ENCODE data around the gene KCNN4.
"Not testable (repeated sequence)": the region's sequence is repeated elsewhere in the genome, so short reads cannot be mapped to it uniquely, and the experiment has no call there.

The KCNN4 gene

DNA sequence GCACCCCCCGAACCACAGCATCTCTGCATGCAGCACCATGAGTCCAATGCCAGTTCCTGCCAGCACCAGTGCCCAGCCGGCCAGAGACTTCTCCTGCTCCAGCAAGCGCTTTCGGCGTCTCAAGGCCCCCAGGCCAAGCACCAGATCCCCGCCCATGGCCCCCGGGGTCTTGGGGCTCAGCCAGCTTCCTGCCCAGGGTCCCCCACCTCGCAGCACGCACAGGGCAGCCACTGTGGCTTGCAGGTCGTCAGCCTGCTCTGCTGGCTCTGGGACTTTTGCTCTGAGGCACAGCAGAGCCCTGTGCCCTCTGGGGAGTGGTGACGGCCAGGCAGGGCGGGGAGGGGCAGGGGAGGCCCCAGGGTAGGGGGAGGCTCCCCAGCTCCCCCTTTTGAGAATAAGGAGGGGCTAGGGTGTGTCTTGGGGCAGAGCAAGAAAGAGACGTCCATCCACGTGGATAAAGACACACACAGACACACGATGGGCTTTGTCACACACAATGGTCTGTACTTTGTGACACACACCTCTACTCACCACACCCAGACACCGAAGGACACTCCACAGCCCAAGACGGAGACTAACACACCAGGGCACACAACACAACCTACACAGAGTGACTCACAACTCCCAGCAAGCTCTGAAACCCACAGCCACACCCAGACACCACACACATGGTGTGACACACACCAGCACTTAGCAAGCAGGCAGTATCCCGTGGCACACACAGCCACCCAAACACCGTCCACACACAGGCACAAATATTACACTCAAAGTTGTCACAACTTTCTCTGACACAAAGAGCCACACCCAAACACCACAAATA lies at the start of gene KCNN4:
KCNN4 (minus strand) TSS at position 268 of the 820 bp plus-strand sequence; CDS start at position 156, 112 bp downstream.
- TF ChIP-seq, protein P1, sequence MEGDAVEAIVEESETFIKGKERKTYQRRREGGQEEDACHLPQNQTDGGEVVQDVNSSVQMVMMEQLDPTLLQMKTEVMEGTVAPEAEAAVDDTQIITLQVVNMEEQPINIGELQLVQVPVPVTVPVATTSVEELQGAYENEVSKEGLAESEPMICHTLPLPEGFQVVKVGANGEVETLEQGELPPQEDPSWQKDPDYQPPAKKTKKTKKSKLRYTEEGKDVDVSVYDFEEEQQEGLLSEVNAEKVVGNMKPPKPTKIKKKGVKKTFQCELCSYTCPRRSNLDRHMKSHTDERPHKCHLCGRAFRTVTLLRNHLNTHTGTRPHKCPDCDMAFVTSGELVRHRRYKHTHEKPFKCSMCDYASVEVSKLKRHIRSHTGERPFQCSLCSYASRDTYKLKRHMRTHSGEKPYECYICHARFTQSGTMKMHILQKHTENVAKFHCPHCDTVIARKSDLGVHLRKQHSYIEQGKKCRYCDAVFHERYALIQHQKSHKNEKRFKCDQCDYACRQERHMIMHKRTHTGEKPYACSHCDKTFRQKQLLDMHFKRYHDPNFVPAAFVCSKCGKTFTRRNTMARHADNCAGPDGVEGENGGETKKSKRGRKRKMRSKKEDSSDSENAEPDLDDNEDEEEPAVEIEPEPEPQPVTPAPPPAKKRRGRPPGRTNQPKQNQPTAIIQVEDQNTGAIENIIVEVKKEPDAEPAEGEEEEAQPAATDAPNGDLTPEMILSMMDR (IDR thresholded peaks at IDR 0.05; ENCODE audit: low read depth, low read length), result no peak
- no peak within 1 kb of the TSS for H3K4me3 ChIP-seq (replicated peaks in 1 of 2; ENCODE audit: low read depth in 2 of 2, low read length in 2 of 2)
- peak in 1 of 2 donors; percentile 73 for DNase-seq (ENCODE audit: low read depth in 2 of 2)

DNA sequence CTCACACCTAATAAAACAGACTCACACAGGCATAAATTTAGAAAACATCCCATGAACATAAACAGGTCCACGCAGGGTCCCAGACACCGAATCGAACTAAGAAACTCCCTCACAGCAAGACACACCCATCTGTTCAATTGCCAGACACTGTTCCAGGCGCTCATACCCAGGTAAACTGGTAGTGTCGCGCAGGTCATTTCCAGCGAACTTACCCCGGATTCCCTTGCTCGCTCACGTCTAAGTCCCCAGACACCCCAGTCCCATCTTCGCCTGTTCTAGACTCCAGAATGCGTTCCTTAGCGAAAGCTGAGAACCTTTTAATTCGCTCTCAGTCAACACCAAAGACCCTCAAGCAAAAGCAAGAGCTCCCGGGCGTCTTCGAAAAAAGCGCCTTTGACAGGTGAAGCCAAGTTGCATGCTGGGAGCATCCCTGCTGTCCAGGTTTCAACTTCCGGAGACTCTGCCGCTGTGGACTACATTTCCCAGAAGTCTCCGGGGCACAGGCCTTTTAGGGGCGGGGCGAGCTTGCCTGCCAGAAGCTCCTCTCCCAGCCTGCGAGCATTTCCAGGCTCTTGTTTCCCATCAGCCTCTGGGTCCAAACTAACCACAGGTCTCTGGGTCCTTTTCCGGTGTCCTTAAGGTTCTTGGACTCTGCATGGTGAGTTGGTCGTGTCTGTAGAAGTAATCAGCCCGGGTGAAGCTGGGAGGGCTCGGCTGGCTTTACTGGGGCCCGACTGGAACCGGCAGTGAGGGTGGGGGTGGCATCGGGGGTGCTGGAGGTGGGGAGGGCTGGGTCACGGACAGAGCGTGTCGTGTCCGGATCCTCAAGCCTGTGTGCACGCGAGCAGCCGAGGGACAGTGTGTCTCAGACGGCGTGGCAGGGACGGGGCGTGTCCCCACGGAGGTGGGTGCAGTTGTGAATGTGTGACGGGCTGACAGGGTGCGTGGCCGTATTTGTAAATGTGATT lies 46.3 kb upstream of the KCNN4 start, which contains the start of gene ZNF283:
ZNF283 (plus strand) TSS at position 535 of the 968 bp plus-strand sequence. CDS start 6,184 bp downstream, outside the sequence.
- TF ChIP-seq, protein P1 (IDR thresholded peaks at IDR 0.05; ENCODE audit: low read depth, low read length), result no peak
- DNase-seq (ENCODE audit: low read depth in 2 of 2), result peak; percentile 92
- H3K4me3 ChIP-seq (replicated peaks in 1 of 2; ENCODE audit: low read depth in 2 of 2, low read length in 2 of 2), result peak within 1 kb of the TSS; percentile 69 to 81

DNA sequence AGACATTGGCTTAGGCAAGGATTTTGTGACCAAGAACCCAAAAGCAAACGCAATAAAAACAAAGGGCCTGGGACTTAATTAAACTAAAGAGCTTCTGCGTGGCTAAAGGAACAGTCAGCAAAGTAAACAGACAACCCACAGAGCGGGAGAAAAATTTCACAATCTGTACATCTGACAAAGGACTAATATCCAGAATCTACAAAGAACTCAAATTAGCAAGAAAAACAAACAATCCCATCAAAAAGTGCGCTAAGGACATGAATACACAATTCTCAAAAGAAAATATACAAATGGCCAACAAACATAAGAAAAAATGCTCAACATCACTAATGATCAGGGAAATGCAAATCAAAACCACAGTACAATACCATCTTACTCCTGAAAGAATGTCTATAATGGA lies 43.8 kb upstream of the KCNN4 start:
- H3K4me3 ChIP-seq (replicated peaks in 1 of 2; ENCODE audit: low read depth in 2 of 2, low read length in 2 of 2); DNase-seq (ENCODE audit: low read depth in 2 of 2): not testable (repeated sequence)

DNA sequence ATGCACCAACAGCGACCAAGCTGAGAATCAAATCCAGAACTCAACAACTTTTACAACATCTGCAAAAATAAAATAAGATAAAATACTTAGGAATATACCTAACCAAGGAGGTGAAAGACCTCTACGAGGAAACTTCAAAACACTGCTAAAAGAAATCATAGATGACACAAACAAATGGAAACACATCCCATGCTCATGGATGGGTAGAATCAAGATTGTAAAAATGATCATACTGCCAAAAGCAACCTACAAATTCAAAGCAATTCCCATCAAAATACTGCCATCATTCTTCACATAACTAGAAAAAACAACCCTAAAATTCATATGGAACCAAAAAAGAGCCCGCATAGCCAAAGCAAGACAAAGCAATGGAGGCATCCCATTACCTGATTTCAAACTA lies 43.1 kb upstream of the KCNN4 start:
- not testable (repeated sequence) for H3K4me3 ChIP-seq (replicated peaks in 1 of 2; ENCODE audit: low read depth in 2 of 2, low read length in 2 of 2); DNase-seq (ENCODE audit: low read depth in 2 of 2)

DNA sequence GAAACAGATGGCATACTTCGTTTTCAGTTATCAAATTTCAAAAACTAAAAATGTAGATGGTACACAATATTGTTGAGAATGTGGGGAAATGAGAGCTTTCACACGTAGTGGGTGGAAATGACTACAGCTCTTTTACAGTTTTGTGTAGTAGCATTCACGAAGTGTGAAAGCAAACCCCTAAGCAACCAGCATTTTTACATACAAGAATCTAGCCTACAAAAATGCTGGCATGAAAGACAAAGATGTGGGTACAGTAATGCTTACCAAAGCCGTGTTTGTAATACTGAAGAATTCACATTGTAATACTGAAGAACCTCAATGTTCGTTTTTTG lies 40.1 kb upstream of the KCNN4 start:
- no peak for DNase-seq (ENCODE audit: low read depth in 2 of 2)
- TF ChIP-seq, protein P1 (IDR thresholded peaks at IDR 0.05; ENCODE audit: low read depth, low read length), result no peak
- H3K4me3 ChIP-seq (replicated peaks in 1 of 2; ENCODE audit: low read depth in 2 of 2, low read length in 2 of 2), result peak overlapping the region; percentile 45 to 56

DNA sequence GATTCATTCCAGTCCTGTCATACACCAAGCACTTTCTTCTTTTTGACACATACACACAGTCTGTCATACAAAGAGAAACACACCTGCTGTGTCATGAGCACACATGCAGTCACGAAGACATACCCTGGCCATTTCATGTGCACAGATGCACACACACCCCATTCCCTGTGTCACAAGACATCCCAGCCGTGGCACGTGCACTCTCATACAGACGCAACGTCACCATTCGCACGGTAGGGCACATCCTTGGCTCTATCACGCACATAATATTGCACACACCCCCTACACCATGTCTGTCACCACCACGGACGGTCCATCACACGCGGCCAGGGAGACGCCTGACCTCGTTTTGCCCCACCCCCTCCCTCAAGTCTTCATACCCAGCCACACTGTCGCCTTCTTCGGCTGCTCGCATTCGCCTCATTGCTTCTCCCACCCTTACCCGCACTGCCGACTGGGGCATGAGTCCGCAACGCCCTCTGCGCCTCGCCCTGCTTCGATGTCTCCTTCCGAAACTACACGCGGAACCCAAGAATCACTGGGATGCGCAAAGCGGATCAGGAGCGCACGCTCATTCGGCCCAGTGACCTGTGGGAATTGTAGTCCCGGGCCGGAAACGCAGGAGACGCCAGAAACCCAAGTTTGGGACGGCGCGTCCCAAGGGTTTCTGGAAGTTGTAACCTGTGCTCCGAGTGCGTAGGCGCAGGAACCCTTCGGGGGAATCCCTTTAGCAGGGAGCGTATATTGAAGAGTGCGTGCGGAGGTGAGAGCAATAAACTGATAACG lies 39.5 kb upstream of the KCNN4 start:
- TF ChIP-seq, protein P1 (IDR thresholded peaks at IDR 0.05; ENCODE audit: low read depth, low read length), result no peak
- peak overlapping the region; percentile 45 to 56 for H3K4me3 ChIP-seq (replicated peaks in 1 of 2; ENCODE audit: low read depth in 2 of 2, low read length in 2 of 2)
- peak; percentile 60 to 66 for DNase-seq (ENCODE audit: low read depth in 2 of 2)

DNA sequence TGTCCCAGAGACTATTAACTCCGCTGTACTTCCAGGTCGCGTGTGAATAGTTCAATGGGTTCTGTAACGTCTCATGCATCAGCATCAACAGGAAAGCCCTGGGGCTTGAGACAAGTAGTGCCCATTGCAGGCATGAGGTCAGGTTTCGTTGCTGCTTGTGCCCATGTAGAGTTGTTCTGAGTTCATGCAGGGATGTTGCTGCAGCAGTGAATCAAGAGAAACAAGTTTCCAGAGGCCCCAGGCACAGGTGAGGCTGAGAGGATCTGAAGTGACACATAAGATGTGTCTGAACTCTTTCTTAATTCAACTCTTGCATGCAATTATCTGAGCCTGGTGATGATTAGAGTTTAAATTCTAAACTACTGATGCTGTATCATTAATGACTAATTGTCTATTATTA lies 37.7 kb upstream of the KCNN4 start:
- no peak for DNase-seq (ENCODE audit: low read depth in 2 of 2)
- TF ChIP-seq, protein P1 (IDR thresholded peaks at IDR 0.05; ENCODE audit: low read depth, low read length), result no peak
- no peak overlapping the region for H3K4me3 ChIP-seq (replicated peaks in 1 of 2; ENCODE audit: low read depth in 2 of 2, low read length in 2 of 2)

DNA sequence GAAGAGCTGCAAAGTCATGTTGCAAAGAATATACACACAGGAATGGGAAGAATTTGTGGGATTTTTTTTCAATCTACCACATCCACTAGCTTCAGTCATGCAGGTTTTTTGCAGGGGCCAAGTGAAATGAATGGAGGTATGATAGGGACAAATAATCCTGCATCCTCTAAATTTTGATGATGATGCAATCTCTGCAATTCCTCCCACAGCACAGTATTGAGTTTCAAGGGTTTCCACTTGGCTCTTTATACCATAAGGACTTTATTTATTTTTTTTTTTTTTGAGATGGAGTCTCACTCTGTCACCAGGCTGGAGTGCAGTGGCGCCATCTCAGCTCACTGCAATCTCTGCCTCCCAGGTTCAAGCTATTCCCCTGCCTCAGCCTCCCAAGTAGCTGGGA lies 36.7 kb upstream of the KCNN4 start:
- not testable (repeated sequence) for H3K4me3 ChIP-seq (replicated peaks in 1 of 2; ENCODE audit: low read depth in 2 of 2, low read length in 2 of 2); DNase-seq (ENCODE audit: low read depth in 2 of 2)

All from cardiac fibroblast (primary cell).